ENCODE measurements around the gene ACBD4.

The ACBD4 gene

DNA sequence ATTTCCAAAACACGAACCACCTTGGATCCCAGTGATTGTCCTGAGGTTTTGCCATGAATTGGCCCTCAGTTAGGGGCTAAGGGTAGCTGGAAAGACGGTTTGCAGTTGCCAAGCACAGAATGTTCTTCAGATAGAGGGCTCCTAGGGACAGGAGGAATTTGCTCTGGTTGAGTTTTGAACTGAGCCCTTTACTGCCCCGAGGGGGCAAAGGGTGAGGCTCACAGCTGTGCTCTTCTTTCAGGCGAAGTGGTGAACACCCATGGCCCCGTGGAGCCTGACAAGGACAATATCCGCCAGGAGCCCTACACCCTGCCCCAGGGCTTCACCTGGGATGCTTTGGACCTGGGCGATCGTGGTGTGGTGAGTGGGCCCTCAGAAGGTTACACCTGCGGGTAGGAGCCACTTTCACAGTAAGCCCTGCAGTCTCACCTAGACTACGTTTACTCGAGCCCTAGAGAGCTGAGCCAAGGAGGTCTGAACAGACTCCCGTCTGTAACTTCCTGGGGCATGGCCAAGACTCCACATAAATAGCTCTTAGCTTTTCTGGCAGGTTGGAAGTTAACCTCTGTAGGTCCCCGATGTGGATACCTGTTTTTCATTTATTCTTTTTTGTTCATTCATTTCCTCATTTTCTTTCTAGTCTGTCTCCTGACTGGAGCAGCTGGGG is 41.9 kb upstream of the ACBD4 start:
- H3K4me1 ChIP-seq (ENCODE audit: insufficient read depth, low read length, poor library complexity, severe bottlenecking) = no peaks in the 10 kb centered on the region
- no peak overlapping the region for H3K4me3 ChIP-seq (ENCODE audit: low read length, poor library complexity, severe bottlenecking)
- no peaks in the 10 kb centered on the region for H4K20me1 ChIP-seq (ENCODE audit: insufficient read depth, low read length, poor library complexity, severe bottlenecking)
- peaks cover 81% of the 10 kb centered on the region; the same call in 1 of the 2 replicates for H3K36me3 ChIP-seq (ENCODE audit: insufficient read depth, low read length)
- no peak overlapping the region for H3K9ac ChIP-seq (ENCODE audit: low read depth, low read length, poor library complexity, severe bottlenecking)
- no peak for TF ChIP-seq CTCF (conservative IDR thresholded peaks at IDR 0.05; ENCODE audit: low read length)
- no peak for TF ChIP-seq EZH2phosphoT487 (IDR thresholded peaks at IDR 0.05; ENCODE audit: borderline replicate concordance)
- no peaks in the 10 kb centered on the region for H3F3A ChIP-seq (ENCODE audit: low read depth)
- H3K9me3 ChIP-seq (ENCODE audit: insufficient read depth, low read depth, low read length) = no peaks in the 10 kb centered on the region
- no peaks in the 10 kb centered on the region for H3K27me3 ChIP-seq (ENCODE audit: insufficient read depth, low read length, poor library complexity, severe bottlenecking)
- H3K79me2 ChIP-seq (ENCODE audit: insufficient read depth, low read length) = no peaks in the 10 kb centered on the region
- no peak overlapping the region for H2AFZ ChIP-seq (ENCODE audit: low read length)
- H3K4me2 ChIP-seq (ENCODE audit: low read depth, low read length, poor library complexity, severe bottlenecking) = no peak overlapping the region
- H3K9me2 ChIP-seq (replicated peaks; ENCODE audit: low read depth, low read length) = no peaks in the 10 kb centered on the region

GRCh38 chr17:45096141-45096540 is 39.3 kb upstream of the ACBD4 start:
- H3F3A ChIP-seq (ENCODE audit: low read depth) = no peaks in the 10 kb centered on the region
- no peaks in the 10 kb centered on the region for H4K20me1 ChIP-seq (ENCODE audit: insufficient read depth, low read length, poor library complexity, severe bottlenecking)
- H3K27me3 ChIP-seq (ENCODE audit: insufficient read depth, low read length, poor library complexity, severe bottlenecking) = no peaks in the 10 kb centered on the region
- H2AFZ ChIP-seq (ENCODE audit: low read length) = no peak overlapping the region
- H3K9me2 ChIP-seq (replicated peaks; ENCODE audit: low read depth, low read length) = no peaks in the 10 kb centered on the region
- no peak for TF ChIP-seq EZH2phosphoT487 (IDR thresholded peaks at IDR 0.05; ENCODE audit: borderline replicate concordance)
- TF ChIP-seq CTCF (conservative IDR thresholded peaks at IDR 0.05; ENCODE audit: low read length) = peak; percentile 68
- H3K9me3 ChIP-seq (ENCODE audit: insufficient read depth, low read depth, low read length) = no peaks in the 10 kb centered on the region
- H3K9ac ChIP-seq (ENCODE audit: low read depth, low read length, poor library complexity, severe bottlenecking) = no peak overlapping the region
- H3K4me1 ChIP-seq (ENCODE audit: insufficient read depth, low read length, poor library complexity, severe bottlenecking) = no peaks in the 10 kb centered on the region
- H3K36me3 ChIP-seq (ENCODE audit: insufficient read depth, low read length) = peaks cover 75% of the 10 kb centered on the region; the same call in 1 of the 2 replicates
- no peak overlapping the region for H3K4me2 ChIP-seq (ENCODE audit: low read depth, low read length, poor library complexity, severe bottlenecking)
- no peaks in the 10 kb centered on the region for H3K79me2 ChIP-seq (ENCODE audit: insufficient read depth, low read length)
- H3K4me3 ChIP-seq (ENCODE audit: low read length, poor library complexity, severe bottlenecking) = no peak overlapping the region

GRCh38 chr17:45096926-45097325 is 38.6 kb upstream of the ACBD4 start:
- Histone ChIP-seq H3K4me3 (ENCODE audit: low read length, poor library complexity, severe bottlenecking) (no peak overlapping the region), H3K27me3 (ENCODE audit: insufficient read depth, low read length, poor library complexity, severe bottlenecking) (no peaks in the 10 kb centered on the region), H2AFZ (ENCODE audit: low read length) (no peak overlapping the region), H3K36me3 (ENCODE audit: insufficient read depth, low read length) (peaks cover 74% of the 10 kb centered on the region; the same call in 1 of the 2 replicates), H3K9ac (ENCODE audit: low read depth, low read length, poor library complexity, severe bottlenecking) (no peak overlapping the region), H4K20me1 (ENCODE audit: insufficient read depth, low read length, poor library complexity, severe bottlenecking) (no peaks in the 10 kb centered on the region), H3K9me2 (replicated peaks; ENCODE audit: low read depth, low read length) (no peaks in the 10 kb centered on the region), H3F3A (ENCODE audit: low read depth) (no peaks in the 10 kb centered on the region), H3K4me2 (ENCODE audit: low read depth, low read length, poor library complexity, severe bottlenecking) (no peak overlapping the region), H3K9me3 (ENCODE audit: insufficient read depth, low read depth, low read length) (no peaks in the 10 kb centered on the region), H3K79me2 (ENCODE audit: insufficient read depth, low read length) (no peaks in the 10 kb centered on the region), H3K4me1 (ENCODE audit: insufficient read depth, low read length, poor library complexity, severe bottlenecking) (no peaks in the 10 kb centered on the region)
- TF ChIP-seq EZH2phosphoT487 (IDR thresholded peaks at IDR 0.05; ENCODE audit: borderline replicate concordance) = no peak
- TF ChIP-seq CTCF (conservative IDR thresholded peaks at IDR 0.05; ENCODE audit: low read length) = no peak

Data from Loucy (cell line).